Measurements from ENCODE around the gene SDCBP2.

Gene SDCBP2

GRCh38 chr20:1310071-1310470, 18.9 kb downstream of the SDCBP2 start:
- DNase-seq, result no peak

DNA sequence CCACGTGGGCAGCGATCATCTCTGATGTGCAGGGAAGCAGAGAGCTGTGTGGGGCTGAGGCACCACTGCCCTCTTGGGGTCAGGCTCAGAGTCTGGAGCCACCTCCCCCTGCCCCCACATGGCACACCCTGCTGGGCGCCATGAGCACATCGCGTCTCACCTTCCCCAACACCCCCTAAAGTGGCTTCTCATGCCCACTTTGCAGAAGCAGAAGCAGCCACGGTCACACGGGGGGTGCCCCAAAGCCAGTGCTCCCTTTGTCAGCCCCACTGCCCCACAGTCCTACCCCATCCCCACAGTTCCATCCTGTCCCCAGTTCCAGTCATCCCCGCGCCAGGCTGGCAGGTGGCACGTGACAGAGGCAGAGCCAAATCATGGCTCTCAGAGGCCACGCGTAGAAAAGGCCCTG, 19.5 kb downstream of the SDCBP2 start:
- DNase-seq, result peak; percentile 40

- DNase-seq, result no peak
Measured at GRCh38 chr20:1308702-1309095, 20.2 kb downstream of the SDCBP2 start.

GRCh38 chr20:1308067-1308701, 20.8 kb downstream of the SDCBP2 start:
- DNase-seq, result no peak

DNA sequence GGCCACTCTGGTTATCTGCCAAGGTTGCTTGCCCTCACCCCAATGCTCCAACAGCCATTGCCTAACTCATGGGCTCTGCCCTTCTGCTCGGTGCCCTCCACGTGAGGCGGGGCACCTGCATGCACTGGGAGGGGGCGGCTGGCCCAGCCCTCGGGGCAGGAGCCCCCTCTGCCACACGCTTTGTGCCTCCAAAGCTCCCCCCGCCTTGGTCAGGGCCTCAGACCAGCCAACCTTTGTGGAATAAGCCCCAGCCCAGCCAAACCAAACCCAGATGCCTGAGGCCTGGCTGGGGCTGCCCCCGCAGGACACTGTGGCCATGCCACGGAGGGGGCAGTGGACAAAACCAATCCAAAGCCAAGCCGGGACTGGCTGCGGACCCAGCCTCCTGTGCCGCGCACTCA, 21.4 kb downstream of the SDCBP2 start:
- DNase-seq, result no peak

- no peak for DNase-seq
Measured at GRCh38 chr20:1307171-1307570, 21.8 kb downstream of the SDCBP2 start.

- DNase-seq, result no peak
Measured at GRCh38 chr20:1306316-1307135, 22.4 kb downstream of the SDCBP2 start.

DNA sequence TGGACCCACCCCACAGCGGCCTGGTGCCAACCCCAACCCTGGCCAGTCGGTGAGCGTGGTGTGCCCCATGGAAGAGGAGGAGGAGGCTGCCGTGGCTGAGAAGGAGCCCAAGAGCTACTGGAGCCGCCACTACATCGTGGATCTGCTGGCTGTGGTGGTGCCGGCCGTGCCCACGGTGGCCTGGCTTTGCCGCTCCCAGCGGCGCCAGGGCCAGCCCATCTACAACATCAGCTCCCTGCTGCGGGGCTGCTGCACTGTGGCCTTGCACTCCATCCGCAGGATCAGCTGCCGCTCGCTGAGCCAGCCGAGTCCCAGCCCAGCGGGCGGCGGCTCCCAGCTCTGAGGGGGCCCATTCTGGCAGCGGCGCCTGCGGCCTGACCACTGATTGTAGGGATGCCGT, 23.2 kb downstream of the SDCBP2 start:
- DNase-seq, result no peak

DNA sequence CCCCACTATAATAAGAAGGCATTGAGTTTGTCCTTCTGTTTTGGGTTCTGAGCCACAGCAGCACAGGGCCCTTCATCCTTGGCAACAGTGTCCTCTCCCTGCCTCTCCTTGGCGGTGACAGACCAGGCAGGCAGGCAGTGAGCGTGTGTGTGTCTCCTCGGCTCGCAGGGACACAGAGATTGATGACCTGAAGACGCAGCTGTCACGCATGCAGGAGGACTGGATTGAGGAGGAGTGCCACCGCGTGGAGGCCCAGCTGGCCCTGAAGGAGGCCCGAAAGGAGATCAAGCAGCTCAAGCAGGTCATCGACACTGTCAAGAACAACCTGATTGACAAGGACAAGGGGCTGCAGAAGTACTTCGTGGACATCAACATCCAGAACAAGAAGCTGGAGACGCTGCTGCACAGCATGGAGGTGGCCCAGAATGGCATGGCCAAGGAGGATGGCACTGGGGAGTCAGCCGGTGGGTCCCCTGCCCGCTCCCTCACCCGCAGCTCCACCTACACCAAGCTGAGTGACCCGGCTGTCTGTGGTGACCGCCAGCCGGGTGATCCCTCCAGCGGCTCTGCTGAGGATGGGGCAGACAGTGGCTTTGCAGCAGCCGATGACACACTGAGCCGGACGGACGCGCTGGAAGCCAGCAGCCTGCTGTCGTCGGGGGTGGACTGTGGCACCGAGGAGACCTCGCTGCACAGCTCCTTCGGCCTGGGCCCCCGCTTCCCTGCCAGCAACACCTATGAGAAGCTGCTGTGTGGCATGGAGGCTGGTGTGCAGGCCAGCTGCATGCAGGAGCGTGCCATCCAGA, 24.0 kb downstream of the SDCBP2 start:
- no peak for DNase-seq

DNA sequence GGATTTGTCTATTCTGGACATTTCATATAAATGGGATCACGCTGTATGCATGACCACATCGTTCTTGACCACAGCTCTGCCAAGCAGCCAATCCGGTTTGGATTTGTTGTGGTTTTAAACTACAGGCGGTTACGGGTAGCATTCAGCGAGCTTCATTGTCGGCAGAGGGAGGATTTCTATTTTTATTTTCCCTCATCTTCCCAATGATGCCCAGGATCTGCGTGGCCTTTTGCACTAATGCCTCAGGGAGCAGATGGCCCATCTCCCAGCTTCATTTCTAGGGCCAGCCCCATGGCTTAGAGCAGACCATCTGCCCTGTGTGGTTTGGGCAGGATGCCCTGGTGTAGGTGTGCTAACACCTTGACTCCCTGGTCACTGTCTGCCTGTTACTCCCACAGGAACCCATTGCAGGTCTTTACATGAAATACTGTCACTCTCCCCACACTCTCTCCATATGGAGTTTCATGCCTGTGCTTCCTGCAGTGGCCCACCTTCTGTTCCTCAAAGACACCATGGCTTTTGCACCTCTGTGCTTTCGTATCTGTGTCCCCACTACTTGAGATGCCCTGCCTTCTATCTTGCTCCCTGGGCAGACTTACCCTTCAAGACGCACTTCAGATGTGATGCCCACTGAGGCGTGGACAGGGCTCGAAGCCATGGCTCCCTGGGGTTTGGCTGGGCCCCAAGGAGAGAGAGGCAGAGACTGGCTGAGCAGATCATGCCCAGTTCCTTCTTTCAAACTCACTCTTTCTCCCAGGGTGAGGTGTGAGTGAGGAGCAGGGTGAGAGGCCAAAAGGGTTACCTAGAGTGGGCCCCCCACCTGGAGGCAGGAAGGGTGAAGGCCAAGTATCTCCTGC, 26.0 kb downstream of the SDCBP2 start:
- DNase-seq, result no peak

GRCh38 chr20:1301031-1301529, 27.9 kb downstream of the SDCBP2 start:
- peak; percentile 79 for DNase-seq

GRCh38 chr20:1300083-1300840, 28.7 kb downstream of the SDCBP2 start:
- DNase-seq, result no peak

- peak; percentile 60 for DNase-seq
Measured at GRCh38 chr20:1299522-1299921, 29.4 kb downstream of the SDCBP2 start.

- no peak for DNase-seq
Measured at GRCh38 chr20:1298888-1299511, 29.9 kb downstream of the SDCBP2 start.

GRCh38 chr20:1298166-1298565, 30.8 kb downstream of the SDCBP2 start:
- no peak for DNase-seq

GRCh38 chr20:1297486-1297885, 31.5 kb downstream of the SDCBP2 start:
- no peak for DNase-seq

DNA sequence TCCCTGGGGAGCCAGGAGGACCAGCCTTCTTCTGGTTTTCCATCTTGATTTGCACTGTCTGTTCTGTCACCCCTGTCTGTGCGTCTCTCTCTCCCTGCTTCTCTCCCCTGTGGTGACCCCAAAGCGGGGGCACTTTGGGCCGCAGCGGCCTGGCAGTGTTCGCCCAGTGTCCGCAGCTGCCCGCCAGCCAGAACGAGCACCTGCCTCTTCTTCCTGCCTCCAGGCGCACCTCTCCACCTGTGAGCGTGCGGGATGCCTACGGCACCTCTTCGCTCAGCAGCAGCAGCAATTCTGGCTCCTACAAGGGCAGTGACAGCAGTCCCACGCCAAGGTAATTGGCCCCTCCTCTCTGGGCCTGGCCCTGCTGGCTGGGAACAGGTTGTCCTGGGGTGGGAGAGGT, 32.0 kb downstream of the SDCBP2 start:
- no peak for DNase-seq

GRCh38 chr20:1296117-1296610, 32.8 kb downstream of the SDCBP2 start:
- DNase-seq, result no peak

DNA sequence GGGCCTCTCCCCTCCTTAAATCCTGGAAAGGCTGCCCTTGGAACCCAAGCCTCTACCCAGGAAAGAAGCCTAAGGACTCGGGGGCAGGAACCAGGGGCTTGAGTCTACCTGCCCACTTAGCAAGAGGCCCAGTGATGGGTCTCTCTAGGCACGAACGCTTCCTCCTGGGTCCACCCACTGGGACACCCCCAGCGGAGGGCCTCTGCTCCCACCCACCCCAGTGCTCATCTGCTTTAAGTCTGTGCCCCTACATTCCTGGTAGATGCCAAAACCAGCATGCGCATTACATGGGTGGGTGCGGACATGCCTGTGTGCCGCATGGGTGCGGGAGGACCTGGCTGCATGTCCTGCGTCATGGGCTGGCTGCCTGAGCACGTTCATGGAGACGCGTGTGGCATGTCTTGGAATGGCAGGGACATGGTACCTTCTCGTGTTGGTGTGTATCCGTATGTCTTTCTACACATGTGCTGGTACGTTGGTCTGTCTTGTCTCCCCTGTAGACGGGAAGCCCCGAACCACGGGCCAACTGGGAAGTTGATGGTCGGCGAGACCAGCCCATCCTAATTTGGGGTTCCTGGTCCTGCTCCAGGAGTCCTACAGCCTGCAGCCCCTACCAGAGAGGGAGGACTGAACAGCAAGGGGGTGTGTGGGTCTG, 33.5 kb downstream of the SDCBP2 start:
- no peak for DNase-seq

DNA sequence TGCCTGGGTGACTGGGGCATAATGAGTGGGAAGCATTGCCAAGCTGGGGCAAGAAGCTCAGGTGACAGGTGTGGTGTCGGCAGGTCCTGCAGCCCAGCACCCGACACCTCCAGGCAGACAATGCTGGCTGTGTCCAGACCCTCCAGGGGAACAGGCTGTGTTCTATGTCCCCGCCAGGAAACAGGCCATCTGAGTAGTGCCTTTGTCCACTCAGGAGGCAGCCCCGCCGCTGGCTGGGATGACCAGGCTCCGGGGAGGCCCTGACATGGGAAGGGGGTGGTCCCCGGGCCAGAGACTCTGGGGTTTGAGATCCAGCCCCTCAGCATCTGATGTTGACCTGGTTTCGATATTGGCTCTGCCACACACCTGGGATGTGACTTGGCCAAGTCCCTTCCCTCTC, 34.4 kb downstream of the SDCBP2 start:
- DNase-seq, result no peak
